Tibial nerve (tissue), 4 donors: ENCODE results near the gene AP3S2. TPM values are rescaled to one million over a fixed set of nuclear protein-coding genes. Genes with fewer than 3 reads are reported as not detected.

ENCODE experiments used
- DNase-seq, 2 donors: peaks; one replicate each; pipeline ENCODE4 v3.0.0-alpha.2; 2019; ENCODE audit warnings: low spot score in 2 of 2
- H3K27ac ChIP-seq, 4 donors: fragments of 200-600 bp; sonication (generic) in 3 of 4; one replicate each; pipeline ENCODE4 v1.5.1; 2017 to 2019; ENCODE audit warnings: mild to moderate bottlenecking in 1 of 4
- H3K27me3 ChIP-seq, 2 donors: fragments of 200-600 bp; sonication (generic) in 1 of 2; one replicate each; pipeline versions ENCODE4 v1.5.1 to v1.6.0; 2017 to 2019
- H3K36me3 ChIP-seq, 3 donors: fragments of 200-600 bp; sonication (generic); one replicate each; pipeline ENCODE4 v1.5.1; 2018 to 2019
- H3K4me1 ChIP-seq, 4 donors: fragments of 200-600 bp; sonication (generic) in 3 of 4; one replicate each; pipeline ENCODE4 v1.5.1; 2017 to 2019
- H3K4me3 ChIP-seq, 4 donors: fragments of 200-600 bp; sonication (generic) in 3 of 4; one replicate each; pipeline ENCODE4 v1.5.1; 2017 to 2019; ENCODE audit warnings: mild to moderate bottlenecking in 1 of 4, moderate library complexity in 1 of 4
- H3K9me3 ChIP-seq, 4 donors: fragments of 200-600 bp; sonication (generic) in 3 of 4; one replicate each; pipeline ENCODE4 v1.5.1; 2017 to 2019
- EP300 ChIP-seq, 2 donors: sonication (generic); formaldehyde crosslinking; IDR thresholded peaks; one replicate each; pipeline ENCODE4 v1.6.1; 2017; ENCODE audit warnings: antibody characterized with exemption in 2 of 2, mild to moderate bottlenecking in 1 of 2
- POLR2A ChIP-seq, 2 donors: fragments of 450-650 bp; IDR thresholded peaks; one replicate each; pipeline ENCODE4 v1.6.1; 2017; ENCODE audit warnings: antibody characterized with exemption in 2 of 2, mild to moderate bottlenecking in 2 of 2, moderate library complexity in 2 of 2
- WGBS, 2 donors: methylation state at CpG; one replicate each; pipeline ENCODE4 v1.1.5; 2018; 5-methylcytosine and 5-hydroxymethylcytosine counted together
- total RNA-seq, 4 donors: library from RNA; depleted of rRNA; stranded (reverse); fragments of >200 nt; gene quantifications; one replicate each; pipeline ENCODE4 v1.1.0, GENCODE V29; 2016
- TF ChIP-seq, protein P1 (sequence below), 5 experiments: fragments of 200-600 bp in 3 of 5; fragments of 450-650 bp in 2 of 5; sonication (generic) in 3 of 5; IDR thresholded peaks; one replicate each; pipeline ENCODE4 v1.5.1; 2016 to 2019; ENCODE audit warnings: antibody characterized with exemption in 5 of 5, mild to moderate bottlenecking in 3 of 5, moderate library complexity in 2 of 5

Gene AP3S2
- total RNA-seq, 4 donors from 2014 or later: 49.2 to 61.4 (median 52.2) TPM

DNA sequence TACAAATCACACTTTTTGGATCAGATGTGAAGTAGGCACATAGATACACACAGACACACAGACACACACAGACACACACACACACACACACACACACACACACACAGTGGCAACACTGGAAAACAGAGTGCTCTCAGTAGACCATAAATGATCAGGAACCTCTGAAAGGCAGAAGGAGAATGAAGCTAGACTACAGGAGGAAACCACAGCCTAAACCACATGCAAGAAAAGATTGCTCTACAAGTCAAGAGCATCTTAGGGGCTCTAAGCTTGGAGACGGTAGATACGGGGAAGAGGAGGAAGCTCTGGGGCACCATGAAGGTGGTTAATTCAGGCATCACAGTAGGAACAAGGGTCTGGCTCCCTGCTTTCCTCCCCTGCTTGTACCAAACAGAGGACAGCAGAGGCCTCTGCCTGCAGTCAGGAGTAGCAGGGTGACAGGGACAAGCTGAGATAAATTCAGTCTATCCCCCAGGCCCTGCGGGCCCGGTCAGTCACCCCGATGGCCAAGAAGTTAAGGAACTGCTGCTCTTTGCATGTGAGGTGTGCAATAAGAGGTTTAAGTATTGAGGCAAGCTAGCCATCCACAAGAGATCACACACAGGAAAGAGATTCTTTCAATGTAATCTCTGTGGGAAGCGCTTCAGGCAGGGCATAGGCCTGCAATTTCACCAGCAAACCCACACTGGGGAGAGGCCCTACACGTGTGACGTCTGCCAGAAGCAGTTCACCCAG, 42.4 kb upstream of the AP3S2 start:
- H3K36me3 ChIP-seq: no peaks in the 10 kb centered on the region
- no peak overlapping the region for H3K4me3 ChIP-seq
- TF ChIP-seq, protein P1, sequence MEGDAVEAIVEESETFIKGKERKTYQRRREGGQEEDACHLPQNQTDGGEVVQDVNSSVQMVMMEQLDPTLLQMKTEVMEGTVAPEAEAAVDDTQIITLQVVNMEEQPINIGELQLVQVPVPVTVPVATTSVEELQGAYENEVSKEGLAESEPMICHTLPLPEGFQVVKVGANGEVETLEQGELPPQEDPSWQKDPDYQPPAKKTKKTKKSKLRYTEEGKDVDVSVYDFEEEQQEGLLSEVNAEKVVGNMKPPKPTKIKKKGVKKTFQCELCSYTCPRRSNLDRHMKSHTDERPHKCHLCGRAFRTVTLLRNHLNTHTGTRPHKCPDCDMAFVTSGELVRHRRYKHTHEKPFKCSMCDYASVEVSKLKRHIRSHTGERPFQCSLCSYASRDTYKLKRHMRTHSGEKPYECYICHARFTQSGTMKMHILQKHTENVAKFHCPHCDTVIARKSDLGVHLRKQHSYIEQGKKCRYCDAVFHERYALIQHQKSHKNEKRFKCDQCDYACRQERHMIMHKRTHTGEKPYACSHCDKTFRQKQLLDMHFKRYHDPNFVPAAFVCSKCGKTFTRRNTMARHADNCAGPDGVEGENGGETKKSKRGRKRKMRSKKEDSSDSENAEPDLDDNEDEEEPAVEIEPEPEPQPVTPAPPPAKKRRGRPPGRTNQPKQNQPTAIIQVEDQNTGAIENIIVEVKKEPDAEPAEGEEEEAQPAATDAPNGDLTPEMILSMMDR (IDR thresholded peaks at IDR 0.05): no peak
- TF ChIP-seq EP300 (IDR thresholded peaks at IDR 0.05): no peak
- TF ChIP-seq POLR2A (IDR thresholded peaks at IDR 0.05): no peak
- H3K27ac ChIP-seq: no peak overlapping the region
- 70 to 85% methylated on average over 8 of the region's 8 CpGs for WGBS, 2 donors
- no peaks in the 10 kb centered on the region for H3K4me1 ChIP-seq
- H3K27me3 ChIP-seq: no peaks in the 10 kb centered on the region
- no peak for DNase-seq
- H3K9me3 ChIP-seq: no peaks in the 10 kb centered on the region

DNA sequence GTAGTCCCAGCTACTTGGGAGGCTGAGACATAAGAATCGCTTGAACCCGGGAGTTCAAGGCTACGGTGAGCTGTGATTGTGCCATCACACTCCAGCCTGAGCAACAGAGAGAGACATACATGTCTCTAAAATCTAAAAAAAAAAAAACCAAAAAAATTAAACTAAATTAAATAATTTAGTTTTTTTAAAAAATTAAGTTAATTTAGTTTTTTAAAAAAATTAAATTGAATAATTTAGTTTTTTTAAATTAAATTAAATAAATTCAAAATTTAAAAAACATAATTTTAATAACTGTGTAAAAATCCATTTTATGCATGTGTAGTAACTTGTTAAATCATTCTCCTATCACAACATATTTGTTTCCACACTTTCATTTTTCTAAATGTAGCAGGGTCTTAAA, 39.1 kb upstream of the AP3S2 start:
- Histone ChIP-seq H3K27me3 (no peaks in the 10 kb centered on the region), H3K27ac (no peak overlapping the region), H3K36me3 (no peaks in the 10 kb centered on the region), H3K9me3 (no peaks in the 10 kb centered on the region), H3K4me1 (no peaks in the 10 kb centered on the region), H3K4me3 (no peak overlapping the region)
- TF ChIP-seq POLR2A (IDR thresholded peaks at IDR 0.05): no peak
- TF ChIP-seq EP300 (IDR thresholded peaks at IDR 0.05): no peak
- TF ChIP-seq, protein P1 (IDR thresholded peaks at IDR 0.05): no peak
- WGBS, 2 donors: 96 to 99% methylated on average over 3 of the region's 3 CpGs
- no peak for DNase-seq

DNA sequence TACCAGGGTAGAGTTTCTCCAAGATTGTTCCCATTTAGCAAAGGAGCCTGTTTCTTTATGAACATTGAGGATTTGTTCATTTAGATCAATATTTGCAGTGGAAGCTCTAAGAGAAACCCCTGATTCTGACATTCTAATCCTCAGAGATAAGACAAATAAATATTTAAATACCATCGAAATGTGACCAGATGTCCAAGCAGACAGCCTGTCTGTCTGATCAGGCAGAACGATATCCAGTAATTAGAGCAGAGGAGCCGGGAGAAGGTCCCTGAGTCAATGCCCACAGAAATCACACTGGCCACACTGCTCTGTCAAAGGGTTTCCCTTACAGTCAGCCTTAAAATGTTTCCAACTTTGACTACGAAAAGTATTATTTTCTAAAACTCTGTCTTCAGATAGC, 34.6 kb upstream of the AP3S2 start:
- Histone ChIP-seq H3K27ac (no peak overlapping the region), H3K27me3 (no peaks in the 10 kb centered on the region), H3K9me3 (no peaks in the 10 kb centered on the region), H3K4me3 (no peak overlapping the region), H3K36me3 (no peaks in the 10 kb centered on the region), H3K4me1 (no peaks in the 10 kb centered on the region)
- TF ChIP-seq EP300 (IDR thresholded peaks at IDR 0.05) (no peak), POLR2A (IDR thresholded peaks at IDR 0.05) (no peak)
- TF ChIP-seq, protein P1 (IDR thresholded peaks at IDR 0.05): no peak
- no peak for DNase-seq
- WGBS, 2 donors: 79 to 87% methylated on average over 4 of the region's 4 CpGs

DNA sequence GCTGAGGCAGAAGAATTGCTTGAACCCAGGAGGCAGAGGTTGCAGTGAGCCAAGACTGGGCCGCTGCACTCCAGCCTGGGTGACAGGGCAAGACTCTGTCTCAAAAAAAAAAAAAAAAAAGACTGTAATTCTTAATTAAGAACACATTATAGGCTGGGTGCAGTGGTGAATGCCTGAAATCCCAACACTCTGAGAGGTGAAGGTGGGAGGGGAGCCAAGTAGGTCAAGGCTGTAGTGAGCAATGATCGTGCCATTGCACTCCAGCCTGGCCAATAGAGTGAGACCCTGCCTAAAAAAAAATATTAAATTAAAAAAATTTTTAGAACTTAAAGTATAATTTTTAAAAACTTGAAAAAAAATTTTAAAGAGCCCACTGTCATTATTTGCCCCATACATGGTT, 32.4 kb upstream of the AP3S2 start:
- TF ChIP-seq POLR2A (IDR thresholded peaks at IDR 0.05) (no peak), EP300 (IDR thresholded peaks at IDR 0.05) (no peak)
- TF ChIP-seq, protein P1 (IDR thresholded peaks at IDR 0.05): no peak

DNA sequence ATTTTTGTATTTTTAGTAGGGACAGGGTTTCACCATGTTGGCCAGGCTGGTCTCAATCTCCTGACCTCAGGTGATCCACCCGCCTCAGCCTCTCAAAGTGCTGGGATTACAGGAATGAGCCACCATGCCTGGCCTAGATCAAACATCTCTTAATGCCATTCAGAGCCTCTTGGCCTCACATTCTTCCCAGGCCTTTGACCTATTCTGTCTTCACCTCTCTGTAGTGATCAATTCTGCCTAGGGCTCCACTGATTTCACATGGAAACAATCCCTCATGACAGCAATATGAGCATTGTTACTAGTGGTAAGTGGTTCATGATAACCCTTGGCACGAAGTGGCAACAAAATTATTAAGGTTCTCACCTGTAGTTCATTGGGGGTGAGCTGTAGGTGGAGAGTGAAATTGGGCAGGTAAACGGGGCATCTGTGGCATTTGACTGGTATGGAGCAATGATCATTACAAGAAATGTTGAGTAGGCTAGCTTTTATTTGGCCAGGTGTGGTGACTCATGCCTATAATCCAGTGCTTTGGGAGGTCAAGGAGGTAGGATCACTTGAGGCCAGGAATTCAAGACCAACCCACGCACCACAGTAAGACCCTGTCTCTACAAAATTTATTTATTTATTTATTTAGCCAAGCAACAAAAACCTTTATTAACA, 23.8 kb upstream of the AP3S2 start:
- Histone ChIP-seq H3K27ac (no peak overlapping the region), H3K27me3 (no peaks in the 10 kb centered on the region), H3K36me3 (no peaks in the 10 kb centered on the region), H3K4me3 (no peak overlapping the region), H3K4me1 (peaks cover 0 to 7% (median 6%) of the 10 kb centered on the region in 4 donors), H3K9me3 (no peaks in the 10 kb centered on the region)
- DNase-seq: no peak
- TF ChIP-seq EP300 (IDR thresholded peaks at IDR 0.05) (no peak), POLR2A (IDR thresholded peaks at IDR 0.05) (no peak)
- TF ChIP-seq, protein P1 (IDR thresholded peaks at IDR 0.05): no peak
- WGBS, 2 donors: 80 to 85% methylated on average over 4 of the region's 4 CpGs

More for the DNA sequence above, 32.4 kb upstream of the AP3S2 start:
- no peaks in the 10 kb centered on the region for H3K9me3 ChIP-seq
- H3K27ac ChIP-seq: no peak overlapping the region
- DNase-seq: no peak
- H3K4me3 ChIP-seq: no peak overlapping the region
- no peaks in the 10 kb centered on the region for H3K27me3 ChIP-seq
- no peaks in the 10 kb centered on the region for H3K36me3 ChIP-seq
- no peaks in the 10 kb centered on the region for H3K4me1 ChIP-seq
- WGBS, 2 donors: 73 to 80% methylated on average over 2 of the region's 2 CpGs
